Stomach (tissue), 9 donors: ENCODE data around the gene PAGE2. TPM values are rescaled to one million over a fixed set of nuclear protein-coding genes. Genes with fewer than 3 reads are reported as not detected.
A peak's percentile ranks its signal among the peaks of the same experiment; 100 is the strongest.
"Not testable (repeated sequence)": the region's sequence is repeated elsewhere in the genome, so short reads cannot be mapped to it uniquely, and the experiment has no call there.

ENCODE experiments used
- DNase-seq, 2 donors: peaks; one replicate each; pipeline versions ENCODE4 v3.0.0 to v3.0.0-alpha.2; 2013 to 2019
- H3K27ac ChIP-seq, 5 donors: fragments of 200-600 bp in 4 of 5; sonication (generic) in 4 of 5; one replicate each; pipeline ENCODE4 v1.5.1; 2013 to 2019; ENCODE audit warnings: mild to moderate bottlenecking in 1 of 5, moderate library complexity in 1 of 5
- H3K27me3 ChIP-seq, 3 donors: fragments of 200-600 bp; sonication (generic); one replicate each; pipeline ENCODE4 v1.5.1; 2017 to 2019; ENCODE audit warnings: mixed run types in 1 of 3
- H3K36me3 ChIP-seq, 4 donors: fragments of 200-600 bp; sonication (generic); 1 replicate in 3 of 4; 2 replicates in 1 of 4; pipeline ENCODE4 v1.5.1; 2016 to 2019
- H3K4me1 ChIP-seq, 4 donors: fragments of 200-600 bp; sonication (generic); one replicate each; pipeline ENCODE4 v1.5.1; 2016 to 2019
- H3K4me3 ChIP-seq, 4 donors: fragments of 200-600 bp; sonication (generic) in 3 of 4; one replicate each; pipeline ENCODE4 v1.5.1; 2016 to 2019; ENCODE audit warnings: mild to moderate bottlenecking in 1 of 4
- H3K9me3 ChIP-seq, 4 donors: fragments of 200-600 bp; sonication (generic); one replicate each; pipeline ENCODE4 v1.5.1; 2016 to 2019
- EP300 ChIP-seq: sonication (generic); formaldehyde crosslinking; IDR thresholded peaks from one replicate; pipeline ENCODE4 v1.6.1; 2017; ENCODE audit warnings: antibody characterized with exemption
- POLR2A ChIP-seq, 4 donors: fragments of 450-650 bp; IDR thresholded peaks; one replicate each; pipeline ENCODE4 v1.6.1; 2016; ENCODE audit warnings: antibody characterized with exemption in 4 of 4, control low read depth in 2 of 4, mild to moderate bottlenecking in 1 of 4, moderate library complexity in 1 of 4
- POLR2AphosphoS5 ChIP-seq, 3 donors: sonication (generic); formaldehyde crosslinking; IDR thresholded peaks; one replicate each; pipeline ENCODE4 v1.6.1; 2016; ENCODE audit warnings: antibody characterized with exemption in 3 of 3
- WGBS, 5 donors: extraction: QIAGEN DNeasy Blood & Tissue Kit in 3 of 5; methylation state at CpG; one replicate each; pipeline versions ENCODE4 v1.1.5 to v1.1.7; 2013 to 2018; 5-methylcytosine and 5-hydroxymethylcytosine counted together
- intact Hi-C: fragments of 100-400 bp; cut with DNase I; formaldehyde crosslinking; loops from one replicate; pipeline ENCODE4 v1.15.1; 2023; ENCODE audit warnings: low total_unique reads
- polyA plus RNA-seq, 3 donors: library from polyadenylated mRNA; stranded (reverse); fragments of 200-250 nt; gene quantifications; one replicate each; pipeline ENCODE4 v1.2.3, GENCODE V29; 2013
- total RNA-seq, 5 donors: library from RNA; depleted of rRNA; stranded (reverse); fragments of >200 nt; gene quantifications; one replicate each; pipeline versions ENCODE4 v1.1.0 to v1.2.3, GENCODE V29; 2014 to 2016
- TF ChIP-seq, protein P1 (sequence below), 7 experiments: fragments of 450-650 bp in 4 of 7; fragments of 200-600 bp in 3 of 7; sonication (generic) in 3 of 7; IDR thresholded peaks; one replicate each; pipeline ENCODE4 v1.5.1; 2016 to 2019; ENCODE audit warnings: antibody characterized with exemption in 7 of 7, control low read depth in 2 of 7, mild to moderate bottlenecking in 1 of 7
- donor health status: healthy with polysubstance abuse.
- donor health status: Bipolar disorder and iron deficiency.
- donor health status: healthy.

The PAGE2 gene
- total and polyA plus RNA-seq, 8 donors = not detected

DNA sequence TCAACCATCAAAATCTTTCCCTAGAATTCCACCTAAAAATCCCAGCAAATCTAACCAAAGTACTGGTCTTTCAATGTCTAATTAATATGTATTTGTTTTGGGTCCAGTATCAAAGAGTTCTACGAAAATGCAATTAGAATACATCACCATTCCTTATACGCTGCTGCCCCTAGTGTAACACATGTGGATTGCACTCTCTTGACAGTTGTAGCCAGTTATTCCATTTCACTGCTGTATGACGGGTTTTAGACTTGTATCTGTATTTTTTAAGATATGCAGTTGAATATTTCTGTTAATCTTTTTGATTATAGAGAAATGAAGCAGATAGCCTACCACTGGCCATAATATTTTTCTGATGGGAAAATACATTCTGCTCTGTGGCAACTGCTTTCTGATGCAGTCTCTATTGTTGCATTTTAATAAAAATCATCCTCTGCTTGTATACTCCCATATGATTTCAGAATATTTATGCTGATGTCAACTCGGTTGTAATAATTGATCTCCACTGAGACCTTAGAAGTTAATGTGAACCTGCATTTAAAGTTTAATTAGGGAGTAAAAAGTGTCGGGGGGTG is 31.1 kb upstream of the PAGE2 start:
- intact Hi-C loops = no loop called here
- DNase-seq = peak in 1 of 2 donors; percentile 66
- no peaks in the 10 kb centered on the region for H3K27me3 ChIP-seq
- H3K9me3 ChIP-seq = peaks cover 0 to 5% (median 2%) of the 10 kb centered on the region in 4 donors
- H3K4me1 ChIP-seq = no peaks in the 10 kb centered on the region
- H3K4me3 ChIP-seq = peak overlapping the region in 1 of 4 donors; percentile 15
- WGBS, 5 donors = 18 to 21% (median 19%) methylated on average over 5 of the region's 5 CpGs
- no peak overlapping the region for H3K27ac ChIP-seq
- H3K36me3 ChIP-seq = no peaks in the 10 kb centered on the region
- TF ChIP-seq, protein P1, sequence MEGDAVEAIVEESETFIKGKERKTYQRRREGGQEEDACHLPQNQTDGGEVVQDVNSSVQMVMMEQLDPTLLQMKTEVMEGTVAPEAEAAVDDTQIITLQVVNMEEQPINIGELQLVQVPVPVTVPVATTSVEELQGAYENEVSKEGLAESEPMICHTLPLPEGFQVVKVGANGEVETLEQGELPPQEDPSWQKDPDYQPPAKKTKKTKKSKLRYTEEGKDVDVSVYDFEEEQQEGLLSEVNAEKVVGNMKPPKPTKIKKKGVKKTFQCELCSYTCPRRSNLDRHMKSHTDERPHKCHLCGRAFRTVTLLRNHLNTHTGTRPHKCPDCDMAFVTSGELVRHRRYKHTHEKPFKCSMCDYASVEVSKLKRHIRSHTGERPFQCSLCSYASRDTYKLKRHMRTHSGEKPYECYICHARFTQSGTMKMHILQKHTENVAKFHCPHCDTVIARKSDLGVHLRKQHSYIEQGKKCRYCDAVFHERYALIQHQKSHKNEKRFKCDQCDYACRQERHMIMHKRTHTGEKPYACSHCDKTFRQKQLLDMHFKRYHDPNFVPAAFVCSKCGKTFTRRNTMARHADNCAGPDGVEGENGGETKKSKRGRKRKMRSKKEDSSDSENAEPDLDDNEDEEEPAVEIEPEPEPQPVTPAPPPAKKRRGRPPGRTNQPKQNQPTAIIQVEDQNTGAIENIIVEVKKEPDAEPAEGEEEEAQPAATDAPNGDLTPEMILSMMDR (IDR thresholded peaks at IDR 0.05) = peak in 5 of 7 experiments; percentile 39 to 79 (median 51)
- no peak for TF ChIP-seq POLR2A (IDR thresholded peaks at IDR 0.05)

DNA sequence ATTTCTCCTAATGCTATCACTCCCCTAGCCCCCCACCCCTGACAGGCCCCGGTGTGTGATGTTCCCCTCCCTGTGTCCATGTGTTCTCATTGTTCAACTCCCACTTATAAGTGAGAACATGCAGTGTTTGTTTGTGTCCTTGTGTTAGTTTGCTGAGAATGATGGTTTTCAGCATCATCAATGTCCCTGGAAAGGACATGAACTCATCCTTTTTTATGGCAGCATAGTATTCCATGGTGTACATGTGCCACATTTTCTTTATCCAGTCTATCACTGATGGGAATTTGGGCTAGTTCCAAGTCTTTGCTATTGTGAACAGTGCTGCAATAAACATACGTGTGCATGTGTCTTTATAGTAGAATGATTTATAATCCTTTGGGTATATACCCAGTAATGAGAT is 21.6 kb upstream of the PAGE2 start:
- H3K9me3 ChIP-seq, DNase-seq, H3K27ac ChIP-seq, H3K4me1 ChIP-seq, H3K36me3 ChIP-seq, H3K27me3 ChIP-seq, intact Hi-C loops, H3K4me3 ChIP-seq: not testable (repeated sequence)
- WGBS, 5 donors = 76 to 92% (median 81%) methylated on average over 2 of the region's 2 CpGs

DNA sequence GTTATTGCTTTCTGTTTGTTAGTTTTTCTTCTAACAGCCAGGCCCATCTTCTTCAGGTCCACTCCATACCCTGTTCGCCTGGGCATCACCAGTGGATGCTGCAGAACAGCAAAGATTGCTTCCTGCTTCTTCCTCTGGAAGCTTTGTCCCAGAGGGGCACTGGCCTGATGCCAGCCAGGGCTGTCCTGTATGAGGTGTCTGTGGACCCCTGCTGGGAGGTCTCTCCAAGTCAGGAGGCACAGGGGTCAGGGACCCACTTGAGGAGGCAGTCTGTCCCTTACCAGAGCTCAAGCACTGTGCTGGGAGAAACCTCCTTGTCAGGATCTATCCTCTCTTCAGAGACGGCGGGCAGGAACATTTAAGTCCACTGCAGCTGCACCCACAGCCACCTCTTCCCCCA is 16.5 kb upstream of the PAGE2 start:
- H3K36me3 ChIP-seq = no peaks in the 10 kb centered on the region
- intact Hi-C loops = no loop called here
- peaks cover 0 to 4% (median 0%) of the 10 kb centered on the region in 3 donors for H3K27me3 ChIP-seq
- no peaks in the 10 kb centered on the region for H3K4me1 ChIP-seq
- 73 to 96% (median 81%) methylated on average over 3 of the region's 3 CpGs for WGBS, 5 donors
- DNase-seq = no peak
- TF ChIP-seq POLR2A (IDR thresholded peaks at IDR 0.05) (no peak), POLR2AphosphoS5 (IDR thresholded peaks at IDR 0.05) (no peak), EP300 (no peak)
- TF ChIP-seq, protein P1 (IDR thresholded peaks at IDR 0.05) = no peak
- H3K27ac ChIP-seq = no peak overlapping the region
- peaks cover 0 to 8% (median 0%) of the 10 kb centered on the region in 4 donors for H3K9me3 ChIP-seq
- H3K4me3 ChIP-seq = no peak overlapping the region

DNA sequence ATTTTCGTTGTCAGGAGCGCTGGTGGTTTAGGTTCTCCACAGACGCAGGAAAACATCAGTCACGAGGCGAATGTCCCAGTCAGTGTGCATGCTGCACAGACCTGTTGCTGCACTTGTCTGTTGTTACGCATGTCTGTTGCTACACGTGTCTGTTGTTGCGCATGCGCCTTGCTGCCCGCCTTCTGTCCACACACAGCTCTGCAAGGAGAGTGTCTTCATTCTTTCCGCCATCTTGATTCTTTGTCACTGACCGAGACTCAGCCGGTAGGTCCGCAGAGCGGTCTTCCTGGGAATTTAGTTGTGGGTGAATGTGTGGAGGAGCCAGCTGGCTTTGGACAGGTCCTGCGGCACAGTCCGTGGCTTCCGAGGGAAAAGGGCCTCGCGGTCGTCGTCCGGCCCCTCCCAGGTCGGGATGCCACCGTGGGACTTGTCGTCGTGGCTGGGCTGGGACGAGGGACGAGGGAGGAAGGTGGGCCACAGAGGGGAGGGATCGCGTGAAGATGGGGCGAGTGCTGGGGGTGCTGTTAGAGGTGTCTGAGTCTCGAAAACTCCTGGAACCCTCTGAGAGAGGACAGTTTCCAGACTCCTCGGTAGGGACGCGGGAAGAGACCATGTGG is 13.9 kb upstream of the PAGE2 start, which contains the start of gene PAGE2B:
TSS of gene PAGE2B (plus strand) at position 180 of the 617 bp plus-strand sequence. CDS start 1,012 bp downstream, outside the sequence.
- no peak for DNase-seq
- intact Hi-C loops = no loop called here
- WGBS, 5 donors = 84 to 93% (median 92%) methylated on average over 24 to 36 of the region's 36 CpGs

More for the DNA sequence above, 13.9 kb upstream of the PAGE2 start, which contains the start of gene PAGE2B:
- no peaks in the 10 kb centered on the region for H3K9me3 ChIP-seq
- no peak within 1 kb of the TSS for H3K27ac ChIP-seq
- no peak for TF ChIP-seq POLR2AphosphoS5 (IDR thresholded peaks at IDR 0.05)
- TF ChIP-seq, protein P1 (IDR thresholded peaks at IDR 0.05) = no peak
- no peak for TF ChIP-seq POLR2A (IDR thresholded peaks at IDR 0.05)
- TF ChIP-seq EP300 = no peak
- H3K4me3 ChIP-seq = no peak within 1 kb of the TSS
- peaks cover 0 to 4% (median 0%) of the 10 kb centered on the region in 3 donors for H3K27me3 ChIP-seq
- no peaks in the 10 kb centered on the region for H3K36me3 ChIP-seq
- H3K4me1 ChIP-seq = no peaks in the 10 kb centered on the region
